GM19395 (cell line): Measurements from ENCODE around the gene MTHFD1L.
"Not testable (repeated sequence)": the region's sequence is repeated elsewhere in the genome, so short reads cannot be mapped to it uniquely, and the experiment has no call there.

ENCODE experiments used
- ATAC-seq: cut with Tn5 transposase; IDR thresholded peaks from one replicate; pipeline ENCODE4 v1.9.1; 2021; ENCODE audit warnings: mild to moderate bottlenecking, moderate library complexity; ENCODE audit not compliant: unreplicated experiment

Gene MTHFD1L

DNA sequence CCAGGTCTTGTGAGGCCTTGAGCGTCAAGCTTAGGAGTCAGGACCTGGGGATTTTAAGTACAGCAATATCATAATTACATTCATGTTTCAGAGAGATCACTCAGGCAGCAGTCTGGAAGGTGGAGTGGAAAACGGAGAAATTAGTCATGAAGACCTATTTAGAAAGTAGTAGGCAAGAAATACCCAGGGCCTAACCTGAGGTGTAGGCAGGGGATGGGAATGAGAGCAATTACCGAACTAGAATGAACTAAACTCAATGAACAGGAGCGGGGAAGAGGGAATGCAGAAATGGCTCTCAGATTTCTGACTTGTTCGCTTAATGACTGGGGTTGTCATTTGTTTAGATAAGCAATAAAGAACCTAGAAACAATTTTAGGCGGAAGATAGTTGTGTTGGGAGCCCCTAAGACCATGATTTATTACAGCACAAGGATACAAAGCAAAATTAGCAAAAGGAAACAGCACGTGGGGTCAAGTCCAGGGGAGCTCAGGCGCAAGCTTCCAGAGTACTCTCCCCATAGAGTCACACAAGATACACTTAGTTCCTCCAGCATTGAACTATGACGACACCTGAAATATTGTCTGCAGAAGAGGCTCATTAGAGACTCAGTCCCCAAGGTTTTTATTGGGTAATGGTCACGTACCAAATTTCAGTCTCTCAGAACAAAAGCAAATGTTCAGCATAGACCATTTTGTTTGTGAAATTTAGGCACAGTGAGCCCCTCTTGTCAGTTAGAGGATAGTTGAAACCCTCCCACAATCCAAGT is 195.4 kb downstream of the MTHFD1L start:
- ATAC-seq = no peak

DNA sequence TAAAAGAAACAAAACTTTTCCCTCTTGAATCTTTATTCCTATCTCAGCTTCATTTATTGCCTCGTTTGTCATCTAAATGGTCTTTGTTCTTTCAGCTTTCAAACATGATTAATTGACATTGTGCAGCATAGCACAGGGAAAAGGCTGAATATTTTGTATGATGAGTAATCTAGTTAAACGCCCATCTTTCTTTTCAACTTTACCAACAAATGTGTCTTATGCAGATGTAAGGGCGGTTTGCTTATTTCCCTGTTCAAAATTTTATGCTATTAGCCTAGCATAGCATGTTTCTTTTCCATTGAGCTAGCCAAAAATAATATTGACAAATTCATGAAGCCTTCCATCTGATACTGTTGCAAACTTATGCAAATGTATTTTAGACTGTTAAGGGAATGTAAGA is 197.8 kb downstream of the MTHFD1L start:
- ATAC-seq = no peak

DNA sequence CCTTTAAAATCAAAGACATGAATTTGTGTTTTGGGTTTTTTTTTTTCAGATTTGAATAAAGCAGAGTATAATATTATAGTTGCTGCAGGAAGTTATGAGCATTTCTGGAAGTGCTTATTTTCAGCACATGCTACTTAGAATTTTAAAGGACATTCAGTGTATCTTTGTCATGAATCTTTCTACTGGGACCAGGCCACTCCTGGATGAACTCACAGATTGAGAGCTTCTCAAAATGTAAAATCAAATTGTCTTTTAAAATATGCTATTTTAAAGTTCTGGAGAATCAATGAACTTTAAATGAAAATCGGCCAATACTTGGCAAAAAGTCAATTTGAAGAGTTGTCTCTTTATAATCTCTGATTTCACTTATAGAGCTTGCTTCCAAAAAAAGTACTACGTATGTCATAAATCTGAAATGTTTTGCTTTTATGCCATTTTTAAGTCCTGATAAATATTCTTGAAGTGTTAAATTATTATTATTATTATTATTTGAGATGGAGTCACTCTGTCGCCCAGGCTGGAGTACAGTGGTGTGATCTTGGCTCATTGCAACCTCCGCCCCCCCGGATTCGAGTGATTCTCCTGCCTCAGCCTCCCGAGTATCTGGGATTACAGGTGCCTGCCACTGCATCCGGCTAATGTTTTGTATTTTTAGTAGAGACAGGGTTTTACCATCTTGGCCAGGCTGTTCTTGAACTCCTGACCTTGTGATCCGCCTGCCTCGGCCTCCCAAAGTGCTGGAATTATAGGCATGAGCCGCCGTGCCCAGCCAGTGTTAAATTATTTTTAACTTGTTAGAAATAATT is 198.5 kb downstream of the MTHFD1L start:
- no peak for ATAC-seq

DNA sequence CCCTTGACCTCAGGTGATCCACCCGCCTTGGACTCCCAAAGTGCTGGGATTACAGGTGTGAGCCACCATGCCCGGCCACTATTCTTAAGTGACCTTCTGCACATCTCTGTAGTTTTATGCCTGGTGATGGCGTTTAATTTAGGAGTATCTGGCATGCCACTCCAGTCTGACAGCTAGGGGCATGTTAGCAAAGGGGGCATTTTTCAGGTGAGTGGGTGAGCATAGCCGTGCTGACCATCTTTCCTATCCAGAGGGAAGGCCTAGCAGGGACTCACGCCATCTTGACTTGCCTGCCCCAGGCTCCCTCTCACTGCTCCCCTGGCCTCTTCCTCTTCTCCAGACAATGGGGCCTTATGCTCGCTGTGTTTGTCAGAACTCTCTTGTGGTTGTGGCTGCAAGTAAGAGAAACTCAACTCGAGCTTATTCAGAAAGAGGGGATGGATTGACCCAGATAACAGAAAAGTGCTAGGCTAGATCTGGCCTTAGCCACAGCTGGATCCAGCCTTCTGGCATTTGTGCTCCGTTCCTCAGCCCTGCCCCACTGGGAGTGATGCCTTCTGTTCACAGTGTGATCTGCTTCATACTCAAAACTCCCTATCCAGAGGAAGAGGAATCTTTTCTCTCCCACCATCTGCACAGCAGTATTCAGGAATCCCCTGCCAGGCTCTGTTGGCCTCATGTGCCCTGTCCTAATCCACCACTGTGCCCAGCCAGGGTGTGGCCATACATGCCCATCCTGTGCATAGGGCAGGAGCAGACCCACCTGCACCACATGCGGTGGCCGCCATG is 199.7 kb downstream of the MTHFD1L start:
- ATAC-seq = no peak

DNA sequence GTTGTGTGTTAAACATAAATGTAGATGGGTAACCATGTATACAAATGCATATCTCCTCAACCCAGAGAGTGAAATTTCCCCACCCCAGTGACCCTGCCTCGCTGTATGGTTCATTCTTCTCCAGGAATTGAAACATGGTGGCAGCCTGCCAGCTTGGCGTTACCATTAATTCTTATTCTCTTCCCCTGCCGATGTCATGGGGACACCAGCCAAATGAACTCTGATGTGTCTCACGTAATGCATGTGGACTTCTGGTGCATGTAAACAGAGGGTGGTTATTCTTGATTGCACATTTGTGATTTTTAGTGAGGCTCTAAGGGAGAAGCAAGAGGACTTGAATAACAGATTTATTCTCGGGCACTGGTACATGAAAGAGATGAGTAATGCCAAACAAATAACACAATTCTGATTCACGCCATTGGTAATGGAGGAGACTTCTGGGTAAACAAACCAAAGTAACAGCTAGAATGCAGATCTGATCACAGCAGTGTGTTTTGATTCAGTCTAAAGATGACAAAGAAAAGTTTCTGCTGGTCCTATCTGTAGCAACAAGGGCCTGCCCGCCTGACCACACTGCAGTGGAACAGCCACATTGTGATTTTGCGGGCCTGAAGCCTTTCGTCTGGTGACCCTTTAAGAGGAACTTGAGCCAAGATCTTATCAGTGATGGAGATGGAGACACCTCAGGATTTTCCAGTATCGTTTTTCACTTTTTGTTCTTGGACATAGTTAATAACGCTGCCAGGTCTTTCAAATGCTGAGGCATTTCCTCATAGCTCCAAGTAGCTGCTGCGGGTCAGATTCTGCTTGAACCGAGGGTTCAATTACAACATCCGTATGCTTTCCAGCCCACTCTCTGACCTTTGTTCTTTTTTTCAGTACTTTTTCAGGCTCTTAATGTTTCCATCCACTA is 202.4 kb downstream of the MTHFD1L start:
- ATAC-seq = no peak

DNA sequence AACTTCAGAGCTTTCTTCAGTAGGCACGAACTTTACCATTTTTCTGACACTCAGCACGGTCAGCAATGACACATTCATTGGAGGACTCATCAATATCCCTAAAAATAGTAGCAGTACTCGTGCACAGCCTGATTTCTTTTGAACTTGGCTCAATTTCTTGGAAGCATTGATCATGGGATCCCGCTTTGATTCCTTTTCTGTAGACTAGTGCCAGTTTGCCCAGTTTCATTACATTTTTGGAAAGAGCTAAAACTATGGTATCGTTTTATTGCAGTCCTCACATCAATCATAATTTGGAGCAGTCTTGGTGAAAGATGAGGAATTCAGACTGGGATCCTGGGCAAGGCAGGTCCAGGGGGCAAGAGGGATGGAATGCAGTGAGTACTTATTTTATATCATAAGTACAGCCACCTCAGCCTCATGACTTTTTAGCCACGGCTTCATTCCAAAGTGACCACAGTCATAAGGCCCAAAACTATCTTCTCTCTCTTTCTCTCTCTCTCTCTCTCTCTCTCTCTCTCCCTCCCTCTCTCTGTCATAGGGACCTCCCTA is 203.3 kb downstream of the MTHFD1L start:
- no peak for ATAC-seq

DNA sequence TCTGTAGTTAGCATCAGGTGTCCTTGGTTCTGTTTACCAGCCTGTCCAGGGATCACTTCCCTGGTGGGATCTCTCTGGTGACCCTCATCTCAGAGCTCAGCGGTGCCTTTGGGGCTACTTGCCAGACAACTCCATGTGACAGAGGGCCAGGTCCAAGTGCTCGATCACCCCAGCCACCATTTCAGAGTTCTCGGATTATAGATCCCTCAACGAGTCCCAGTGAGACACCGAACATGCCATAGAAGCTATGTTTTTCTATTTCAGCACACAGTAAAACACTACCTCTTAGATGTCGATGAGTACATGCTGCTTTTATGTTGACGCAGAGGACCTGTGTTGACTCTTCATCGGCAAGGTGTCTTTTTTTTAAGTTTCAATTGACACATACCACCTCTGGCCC is 204.1 kb downstream of the MTHFD1L start:
- ATAC-seq = no peak

DNA sequence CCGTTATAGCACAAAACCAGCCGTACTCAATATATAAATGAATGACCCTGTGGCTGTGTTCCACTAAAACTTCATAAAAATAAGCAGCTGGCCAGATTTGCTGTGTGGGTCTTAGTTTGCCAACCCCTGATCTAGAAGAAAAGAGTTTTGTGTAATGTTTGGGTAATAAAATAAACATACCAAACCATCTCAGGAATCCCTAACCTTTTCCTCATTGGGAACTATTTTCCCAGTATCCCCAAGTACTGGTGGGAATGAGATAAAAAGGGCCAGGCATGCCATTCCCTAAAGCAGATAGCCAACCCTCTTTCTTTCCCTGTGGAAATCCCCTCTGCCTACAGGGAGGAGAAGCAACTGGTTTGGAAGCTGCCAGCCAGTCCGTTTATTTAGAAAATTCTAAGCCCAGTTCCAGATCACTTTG is 205.1 kb downstream of the MTHFD1L start:
- no peak for ATAC-seq

DNA sequence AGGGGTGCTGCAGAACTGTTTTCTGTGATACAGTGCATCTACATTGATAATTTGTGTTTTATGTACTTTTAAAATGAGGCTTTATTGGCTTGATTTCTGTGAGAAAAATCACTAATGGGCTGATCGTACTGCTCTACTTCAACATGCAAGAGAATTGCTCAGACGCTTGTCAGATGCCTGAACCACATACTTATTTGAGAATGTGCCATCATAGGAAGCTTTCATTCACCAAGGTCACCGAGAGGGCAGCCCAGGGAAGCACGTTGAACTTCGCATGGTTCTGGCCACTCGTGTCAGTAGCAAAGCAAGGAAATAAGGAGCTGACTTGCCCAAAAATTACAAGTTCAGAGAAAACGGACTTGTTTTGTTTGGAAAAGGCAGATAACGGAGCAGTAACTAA is 205.8 kb downstream of the MTHFD1L start:
- ATAC-seq = no peak

DNA sequence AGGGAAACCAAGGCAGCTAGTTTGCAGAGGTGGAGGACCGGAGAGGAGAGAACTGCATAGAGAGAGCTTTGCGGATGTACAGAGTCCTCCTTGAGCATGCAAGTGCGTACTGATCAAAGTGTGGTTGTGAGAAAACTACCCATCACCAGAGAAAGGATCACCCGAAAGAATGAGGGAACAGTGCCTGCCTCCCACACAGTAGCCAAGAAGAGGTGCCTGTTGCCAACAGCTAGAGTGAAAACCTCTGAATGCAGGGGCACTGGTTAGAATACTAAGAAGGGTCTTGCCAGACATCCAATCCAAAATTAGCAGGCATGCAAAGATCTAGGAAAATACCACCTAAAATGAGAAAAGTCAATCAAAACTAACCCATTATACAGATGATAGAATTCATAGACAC is 207.6 kb downstream of the MTHFD1L start:
- ATAC-seq = no peak

DNA sequence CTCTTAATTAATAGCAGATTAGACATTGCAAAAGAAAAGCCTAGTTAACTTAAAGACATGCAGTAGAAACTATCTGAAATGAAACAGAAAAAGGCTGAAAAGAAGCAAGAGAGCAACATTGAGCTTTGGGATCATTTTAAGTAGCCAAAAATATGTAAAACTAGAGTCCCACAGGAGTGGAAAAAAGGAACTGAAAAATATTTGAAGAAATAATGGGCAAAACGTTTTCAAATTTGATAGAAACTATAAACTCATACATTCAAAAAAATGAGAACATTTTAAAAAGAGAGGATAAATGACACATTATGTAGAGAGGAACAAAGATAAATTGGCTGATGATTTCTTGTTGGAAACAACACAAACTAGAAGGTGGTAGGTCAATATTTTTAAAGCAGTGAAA is 208.2 kb downstream of the MTHFD1L start:
- no peak for ATAC-seq

DNA sequence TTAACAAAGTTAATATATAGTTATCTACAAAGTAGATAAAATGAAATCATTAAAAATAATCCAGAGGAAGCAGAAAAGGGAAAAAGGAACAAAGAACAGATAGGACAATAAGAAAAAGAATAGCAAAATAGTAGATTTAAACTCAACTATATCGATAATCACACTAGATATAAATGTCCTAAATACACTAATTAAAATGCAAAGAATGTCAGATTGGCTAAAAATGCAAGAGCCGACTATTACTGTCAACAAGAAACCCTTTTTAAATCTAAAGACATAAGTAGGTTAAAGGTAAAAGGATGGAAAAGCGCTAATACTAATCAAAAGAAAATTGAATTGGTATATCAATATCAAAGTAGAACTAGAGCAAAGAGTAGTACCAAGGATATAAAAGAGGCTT is 209.5 kb downstream of the MTHFD1L start:
- ATAC-seq = no peak

DNA sequence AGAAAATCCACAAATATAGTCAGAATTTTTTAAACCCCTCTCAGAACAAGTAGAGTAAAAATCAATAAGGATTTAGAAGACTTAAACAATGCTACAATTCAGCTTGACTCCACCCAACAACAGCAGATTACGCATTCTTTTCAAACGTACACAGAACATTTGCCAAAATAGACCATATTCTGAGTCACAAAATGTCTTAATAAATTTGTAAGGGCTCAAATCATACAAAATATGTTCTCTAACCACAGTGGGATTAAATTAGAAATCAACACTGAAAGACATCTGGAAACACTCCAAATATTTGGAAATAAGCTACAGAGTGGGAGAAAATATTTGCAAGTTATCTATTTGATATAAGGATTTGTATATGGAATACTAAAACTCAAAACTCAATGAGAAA is 210.0 kb downstream of the MTHFD1L start:
- ATAC-seq = no peak

DNA sequence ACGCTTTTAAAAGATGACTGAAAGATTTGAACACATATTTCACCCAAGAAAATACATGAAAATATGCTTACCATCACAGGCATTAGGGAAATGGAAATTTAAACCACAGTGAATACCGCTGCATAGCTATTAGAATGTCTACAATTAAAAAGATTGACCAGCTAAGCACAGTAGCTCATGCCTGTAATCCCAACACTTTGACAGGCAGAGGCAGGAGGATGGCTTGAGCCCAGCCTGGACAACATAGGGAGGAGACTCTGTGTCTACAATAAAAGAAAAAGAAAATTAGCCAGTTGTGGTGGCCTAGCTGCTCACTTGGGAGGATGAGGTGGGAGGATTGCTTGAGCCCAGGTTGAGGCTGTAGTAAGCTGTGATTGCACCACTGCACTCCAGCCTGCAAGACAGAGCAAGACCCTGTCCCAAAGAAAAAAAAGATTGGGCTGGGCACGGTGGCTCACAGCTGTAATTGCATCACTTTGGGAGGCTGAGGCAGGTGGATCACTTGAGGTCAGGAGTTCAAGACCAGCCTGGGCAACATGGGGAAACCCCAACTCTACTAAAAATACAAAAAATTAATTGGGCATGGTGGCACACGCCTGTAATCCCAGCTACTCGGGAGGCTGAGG is 210.5 kb downstream of the MTHFD1L start:
- ATAC-seq = no peak

DNA sequence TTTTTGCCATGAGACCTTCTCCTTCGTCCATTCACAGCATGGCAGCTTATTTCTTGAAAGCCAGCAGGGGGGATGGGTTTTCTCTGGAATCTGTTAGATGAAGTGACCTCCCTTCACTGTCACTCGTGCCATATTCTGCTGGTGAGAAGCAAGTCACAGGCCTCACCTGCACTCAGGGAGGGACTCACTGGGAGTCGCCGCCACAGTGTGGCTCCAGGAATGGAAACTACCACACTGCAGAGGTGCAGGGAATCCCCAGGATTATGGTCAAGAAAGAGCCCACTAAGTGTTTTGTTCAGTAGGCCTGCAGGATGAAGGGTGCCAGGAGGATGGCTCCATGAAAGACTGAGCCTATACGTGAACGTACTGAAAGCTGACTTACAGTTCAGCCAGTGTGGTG is 213.2 kb downstream of the MTHFD1L start:
- ATAC-seq = no peak

DNA sequence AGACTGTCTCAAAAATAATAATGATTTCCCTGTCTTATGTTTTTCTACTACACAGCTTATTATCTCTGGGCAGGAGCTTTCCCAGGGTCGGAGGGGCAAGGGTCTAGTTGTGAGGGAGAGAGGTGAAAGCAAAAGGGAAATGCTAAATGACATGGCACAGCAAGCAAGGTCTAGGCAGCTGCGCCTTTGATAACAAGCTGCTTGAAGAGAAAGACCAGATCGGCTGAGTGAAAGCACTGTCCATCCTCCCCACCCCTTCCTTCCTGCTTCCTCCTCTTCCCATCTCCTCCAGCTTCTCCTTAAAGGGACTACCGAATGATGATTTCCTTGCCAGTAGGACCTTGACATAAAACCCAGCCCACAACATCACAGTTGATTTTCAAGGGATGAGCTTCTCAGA is 216.2 kb downstream of the MTHFD1L start:
- no peak for ATAC-seq

DNA sequence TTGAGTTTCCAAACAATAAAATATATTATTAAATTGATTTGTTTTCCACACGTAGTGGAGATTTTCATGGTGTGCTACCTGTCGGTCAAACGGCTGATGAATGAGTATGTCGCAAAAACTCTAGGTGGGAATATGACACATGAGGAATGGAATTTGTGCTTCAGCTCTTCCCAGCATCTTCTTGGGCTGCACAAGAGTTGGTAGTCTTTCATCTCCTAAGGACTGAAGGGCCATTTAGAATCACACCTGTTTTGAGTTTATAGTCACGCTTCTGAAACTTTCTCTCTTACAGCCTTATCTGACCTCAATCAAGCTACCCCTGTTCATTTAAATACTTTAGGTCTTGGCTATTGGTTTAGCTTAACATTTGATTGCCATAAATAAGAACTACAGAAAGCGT is 216.6 kb downstream of the MTHFD1L start:
- ATAC-seq = no peak

DNA sequence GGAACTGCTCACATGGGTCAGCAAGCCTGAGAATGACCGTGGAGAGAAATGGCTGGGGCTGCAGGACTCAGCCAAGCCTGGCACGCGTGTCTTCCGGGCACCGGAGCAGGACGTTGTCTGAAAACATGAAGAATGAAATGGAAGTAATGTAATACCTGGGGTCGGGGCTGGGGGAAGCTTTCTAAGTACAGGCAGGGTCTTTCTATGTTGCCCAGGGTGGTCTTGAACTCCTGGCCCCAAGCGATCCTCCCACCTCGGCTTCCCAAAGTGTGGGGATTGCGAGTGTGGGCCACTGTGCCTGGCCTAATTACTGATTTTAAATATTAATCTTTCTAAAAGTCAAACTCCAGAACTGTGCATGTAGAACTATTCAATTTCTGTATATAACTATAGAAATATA is 218.8 kb downstream of the MTHFD1L start:
- ATAC-seq = no peak

DNA sequence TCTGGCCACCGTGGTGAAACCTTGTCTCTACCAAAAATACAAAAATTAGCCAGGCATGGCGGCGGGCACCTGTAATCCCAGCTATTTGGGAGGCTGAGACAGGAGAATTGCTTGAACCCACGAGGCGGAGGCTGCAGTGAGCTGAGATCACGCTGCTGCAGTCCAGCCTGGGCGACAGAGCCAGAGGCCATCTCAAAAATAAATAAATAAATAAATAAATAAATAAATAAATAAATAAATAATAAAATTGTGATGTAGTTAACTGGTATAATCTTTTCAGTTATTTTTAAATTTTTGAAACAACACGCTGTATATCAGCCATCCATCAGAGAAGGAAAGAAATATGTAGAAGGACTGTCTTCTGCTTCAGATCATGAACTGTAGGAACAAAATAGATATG is 221.6 kb downstream of the MTHFD1L start:
- ATAC-seq = not testable (repeated sequence)
